Tibial nerve (tissue), 4 donors: Measurements from ENCODE around the gene MPRIP. TPM values are rescaled to one million over a fixed set of nuclear protein-coding genes. Genes with fewer than 3 reads are reported as not detected.
A peak's percentile ranks its signal among the peaks of the same experiment; 100 is the strongest.

Experiments
- DNase-seq, 2 donors: peaks; one replicate each; pipeline ENCODE4 v3.0.0-alpha.2; 2019; ENCODE audit warnings: low spot score in 2 of 2
- H3K27ac ChIP-seq, 4 donors: fragments of 200-600 bp; sonication (generic) in 3 of 4; one replicate each; pipeline ENCODE4 v1.5.1; 2017 to 2019; ENCODE audit warnings: mild to moderate bottlenecking in 1 of 4
- H3K27me3 ChIP-seq, 2 donors: fragments of 200-600 bp; sonication (generic) in 1 of 2; one replicate each; pipeline versions ENCODE4 v1.5.1 to v1.6.0; 2017 to 2019
- H3K36me3 ChIP-seq, 3 donors: fragments of 200-600 bp; sonication (generic); one replicate each; pipeline ENCODE4 v1.5.1; 2018 to 2019
- H3K4me1 ChIP-seq, 4 donors: fragments of 200-600 bp; sonication (generic) in 3 of 4; one replicate each; pipeline ENCODE4 v1.5.1; 2017 to 2019
- H3K4me3 ChIP-seq, 4 donors: fragments of 200-600 bp; sonication (generic) in 3 of 4; one replicate each; pipeline ENCODE4 v1.5.1; 2017 to 2019; ENCODE audit warnings: mild to moderate bottlenecking in 1 of 4, moderate library complexity in 1 of 4
- H3K9me3 ChIP-seq, 4 donors: fragments of 200-600 bp; sonication (generic) in 3 of 4; one replicate each; pipeline ENCODE4 v1.5.1; 2017 to 2019
- EP300 ChIP-seq, 2 donors: sonication (generic); formaldehyde crosslinking; IDR thresholded peaks; one replicate each; pipeline ENCODE4 v1.6.1; 2017; ENCODE audit warnings: antibody characterized with exemption in 2 of 2, mild to moderate bottlenecking in 1 of 2
- POLR2A ChIP-seq, 2 donors: fragments of 450-650 bp; IDR thresholded peaks; one replicate each; pipeline ENCODE4 v1.6.1; 2017; ENCODE audit warnings: antibody characterized with exemption in 2 of 2, mild to moderate bottlenecking in 2 of 2, moderate library complexity in 2 of 2
- WGBS, 2 donors: methylation state at CpG; one replicate each; pipeline ENCODE4 v1.1.5; 2018; 5-methylcytosine and 5-hydroxymethylcytosine counted together
- total RNA-seq, 4 donors: library from RNA; depleted of rRNA; stranded (reverse); fragments of >200 nt; gene quantifications; one replicate each; pipeline ENCODE4 v1.1.0, GENCODE V29; 2016
- TF ChIP-seq, protein P1 (sequence below), 5 experiments: fragments of 200-600 bp in 3 of 5; fragments of 450-650 bp in 2 of 5; sonication (generic) in 3 of 5; IDR thresholded peaks; one replicate each; pipeline ENCODE4 v1.5.1; 2016 to 2019; ENCODE audit warnings: antibody characterized with exemption in 5 of 5, mild to moderate bottlenecking in 3 of 5, moderate library complexity in 2 of 5

Gene MPRIP
- total RNA-seq, 4 donors from 2014 or later = 216 to 291 (median 265) TPM

DNA sequence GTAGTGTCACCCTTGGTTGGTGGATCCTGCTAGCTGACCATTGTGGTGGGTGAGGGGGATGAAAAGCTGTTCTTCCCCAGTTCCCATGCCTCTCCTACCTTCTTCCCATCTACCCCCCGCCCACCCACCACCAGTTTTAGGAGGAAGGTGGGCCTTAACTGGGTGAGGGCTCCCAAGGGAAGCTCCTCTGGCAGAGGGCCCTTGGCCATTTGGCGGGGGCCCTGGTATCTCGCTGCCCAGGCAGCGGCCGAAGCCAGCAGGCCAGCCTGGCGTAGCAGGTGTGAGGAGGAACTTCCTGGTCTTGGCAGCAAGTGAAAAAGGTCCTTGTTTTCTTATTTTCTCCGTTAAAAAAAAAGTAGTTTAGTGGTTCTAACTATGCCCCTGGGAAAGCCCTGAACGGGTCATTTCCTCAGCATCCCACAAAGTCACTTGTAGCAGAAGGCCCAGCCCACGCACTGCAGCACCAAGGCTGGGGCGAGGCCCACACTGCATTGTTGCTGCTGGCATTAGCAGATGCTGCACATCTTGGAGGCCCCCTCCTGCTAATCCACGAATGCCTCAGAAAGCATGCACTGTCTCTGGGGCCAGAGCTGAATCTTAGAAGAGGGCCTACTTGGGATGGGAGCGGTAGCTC, 72.5 kb downstream of the MPRIP start:
- no peaks in the 10 kb centered on the region for H3K9me3 ChIP-seq
- TF ChIP-seq EP300 (IDR thresholded peaks at IDR 0.05) (no peak), POLR2A (IDR thresholded peaks at IDR 0.05) (no peak)
- TF ChIP-seq, protein P1, sequence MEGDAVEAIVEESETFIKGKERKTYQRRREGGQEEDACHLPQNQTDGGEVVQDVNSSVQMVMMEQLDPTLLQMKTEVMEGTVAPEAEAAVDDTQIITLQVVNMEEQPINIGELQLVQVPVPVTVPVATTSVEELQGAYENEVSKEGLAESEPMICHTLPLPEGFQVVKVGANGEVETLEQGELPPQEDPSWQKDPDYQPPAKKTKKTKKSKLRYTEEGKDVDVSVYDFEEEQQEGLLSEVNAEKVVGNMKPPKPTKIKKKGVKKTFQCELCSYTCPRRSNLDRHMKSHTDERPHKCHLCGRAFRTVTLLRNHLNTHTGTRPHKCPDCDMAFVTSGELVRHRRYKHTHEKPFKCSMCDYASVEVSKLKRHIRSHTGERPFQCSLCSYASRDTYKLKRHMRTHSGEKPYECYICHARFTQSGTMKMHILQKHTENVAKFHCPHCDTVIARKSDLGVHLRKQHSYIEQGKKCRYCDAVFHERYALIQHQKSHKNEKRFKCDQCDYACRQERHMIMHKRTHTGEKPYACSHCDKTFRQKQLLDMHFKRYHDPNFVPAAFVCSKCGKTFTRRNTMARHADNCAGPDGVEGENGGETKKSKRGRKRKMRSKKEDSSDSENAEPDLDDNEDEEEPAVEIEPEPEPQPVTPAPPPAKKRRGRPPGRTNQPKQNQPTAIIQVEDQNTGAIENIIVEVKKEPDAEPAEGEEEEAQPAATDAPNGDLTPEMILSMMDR (IDR thresholded peaks at IDR 0.05) = no peak
- H3K4me1 ChIP-seq = peaks cover 3 to 98% (median 56%) of the 10 kb centered on the region in 4 donors
- no peaks in the 10 kb centered on the region for H3K27me3 ChIP-seq
- H3K4me3 ChIP-seq = no peak overlapping the region
- H3K27ac ChIP-seq = peak overlapping the region in 2 of 4 donors; percentile 32 to 84
- DNase-seq = no peak
- H3K36me3 ChIP-seq = no peaks in the 10 kb centered on the region
- WGBS, 2 donors = 34% methylated on average over 12 of the region's 12 CpGs

DNA sequence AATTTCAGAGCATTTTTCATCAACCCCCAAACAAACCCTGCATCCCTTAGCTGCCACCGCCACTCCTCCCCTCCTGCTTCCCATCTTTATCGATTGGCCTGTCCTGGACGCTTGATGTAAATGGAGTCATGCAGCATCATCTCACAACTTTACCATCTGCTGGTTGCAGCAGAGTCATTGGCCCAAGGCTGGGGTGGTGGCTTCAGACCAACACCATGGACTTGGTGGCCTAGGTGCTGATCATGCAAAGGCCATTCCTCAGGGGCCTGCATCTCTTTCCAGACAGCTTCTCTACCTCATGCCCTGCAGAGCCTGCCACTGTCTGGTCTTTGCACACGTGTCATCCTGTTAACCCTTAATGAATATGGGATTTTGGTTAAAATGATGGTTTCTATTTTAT, 73.4 kb downstream of the MPRIP start:
- H3K4me3 ChIP-seq = no peak overlapping the region
- H3K27ac ChIP-seq = peak overlapping the region in 1 of 4 donors; percentile 84
- no peak for DNase-seq
- H3K36me3 ChIP-seq = no peaks in the 10 kb centered on the region
- H3K4me1 ChIP-seq = peaks cover 3 to 98% (median 56%) of the 10 kb centered on the region in 4 donors
- H3K9me3 ChIP-seq = no peaks in the 10 kb centered on the region
- TF ChIP-seq, protein P1 (IDR thresholded peaks at IDR 0.05) = no peak
- TF ChIP-seq EP300 (IDR thresholded peaks at IDR 0.05) (no peak), POLR2A (IDR thresholded peaks at IDR 0.05) (no peak)
- no peaks in the 10 kb centered on the region for H3K27me3 ChIP-seq
- WGBS, 2 donors = 80 to 81% methylated on average over 4 of the region's 4 CpGs

DNA sequence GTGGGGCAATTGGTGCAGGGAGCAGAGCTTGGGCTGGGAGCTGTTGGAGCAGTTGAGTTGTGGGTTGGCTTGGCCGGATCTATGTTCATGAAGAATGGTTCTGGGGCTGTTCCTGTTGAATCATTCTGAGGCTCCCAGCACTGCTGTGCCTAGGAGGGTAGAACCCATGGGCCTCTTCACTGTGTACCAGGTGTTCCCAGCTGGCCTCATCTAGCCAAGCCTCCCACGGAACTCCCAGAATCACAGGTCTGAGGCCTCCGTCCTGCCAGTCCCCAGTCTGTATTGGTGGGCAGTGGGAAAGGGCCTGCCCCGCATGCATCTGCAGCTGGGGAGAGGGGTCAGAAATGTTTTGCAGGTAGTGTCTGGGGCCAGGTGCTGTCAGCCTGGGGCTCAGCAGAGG, 74.1 kb downstream of the MPRIP start:
- H3K27ac ChIP-seq = no peak overlapping the region
- H3K36me3 ChIP-seq = no peaks in the 10 kb centered on the region
- no peak overlapping the region for H3K4me3 ChIP-seq
- H3K27me3 ChIP-seq = no peaks in the 10 kb centered on the region
- TF ChIP-seq POLR2A (IDR thresholded peaks at IDR 0.05) (no peak), EP300 (IDR thresholded peaks at IDR 0.05) (no peak)
- TF ChIP-seq, protein P1 (IDR thresholded peaks at IDR 0.05) = no peak
- peaks cover 3 to 98% (median 55%) of the 10 kb centered on the region in 4 donors for H3K4me1 ChIP-seq
- WGBS, 2 donors = 88 to 93% methylated on average over 4 of the region's 4 CpGs
- no peaks in the 10 kb centered on the region for H3K9me3 ChIP-seq
- no peak for DNase-seq

DNA sequence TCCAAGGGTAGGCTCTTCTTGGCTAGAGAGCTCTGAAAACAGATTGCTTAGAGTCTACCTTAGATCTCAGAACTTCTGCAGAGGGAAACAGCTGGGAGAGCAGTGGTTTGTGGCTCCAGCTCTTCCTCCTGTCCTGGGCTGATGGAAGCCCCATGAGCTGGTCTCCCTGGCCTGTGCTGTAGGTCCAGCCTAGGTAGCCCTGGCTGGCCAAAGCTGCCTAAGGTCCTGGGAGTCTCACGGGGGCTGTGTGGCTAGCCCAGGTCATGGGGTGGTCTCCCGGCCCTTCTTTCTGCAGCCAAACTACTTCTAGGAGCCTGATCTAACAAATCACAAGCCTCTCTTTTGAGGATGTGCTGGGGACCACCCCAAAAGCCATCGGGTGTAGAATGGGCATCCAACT, 75.7 kb downstream of the MPRIP start:
- H3K4me1 ChIP-seq = peaks cover 3 to 88% (median 53%) of the 10 kb centered on the region in 4 donors
- WGBS, 2 donors = 86 to 96% methylated on average over 3 of the region's 3 CpGs
- no peak for DNase-seq

DNA sequence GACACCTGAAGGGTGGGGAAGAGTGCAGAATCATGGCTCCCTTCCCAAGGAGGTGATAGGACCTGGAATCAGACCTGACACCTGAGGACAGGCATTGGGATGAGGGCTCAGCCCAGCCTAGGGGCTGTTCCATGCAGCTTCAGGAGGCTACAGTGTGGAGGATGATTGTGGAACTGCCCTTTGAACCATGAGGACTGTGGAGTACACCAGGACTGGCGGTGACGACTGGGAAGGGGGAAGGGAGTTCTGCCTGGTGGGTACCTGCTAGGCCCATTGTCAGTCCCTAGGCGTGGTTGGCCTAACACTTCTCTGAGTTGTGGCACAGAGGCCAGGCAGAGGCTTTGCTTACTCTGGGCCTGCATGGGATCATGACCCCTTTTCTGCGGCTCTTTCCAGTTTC, 76.1 kb downstream of the MPRIP start:
- Histone ChIP-seq H3K4me3 (no peak overlapping the region), H3K27me3 (no peaks in the 10 kb centered on the region), H3K27ac (peak overlapping the region in 3 of 4 donors; percentile 47 to 70 (median 51)), H3K36me3 (no peaks in the 10 kb centered on the region), H3K4me1 (peaks cover 3 to 85% (median 55%) of the 10 kb centered on the region in 4 donors), H3K9me3 (no peaks in the 10 kb centered on the region)
- TF ChIP-seq EP300 (IDR thresholded peaks at IDR 0.05) (no peak), POLR2A (IDR thresholded peaks at IDR 0.05) (no peak)
- TF ChIP-seq, protein P1 (IDR thresholded peaks at IDR 0.05) = no peak
- no peak for DNase-seq
- WGBS, 2 donors = 70 to 89% methylated on average over 2 to 4 of the region's 4 CpGs

More for the DNA sequence above, 75.7 kb downstream of the MPRIP start:
- H3K27ac ChIP-seq = peak overlapping the region in 2 of 4 donors; percentile 34 to 47
- no peaks in the 10 kb centered on the region for H3K36me3 ChIP-seq
- no peaks in the 10 kb centered on the region for H3K27me3 ChIP-seq
- H3K4me3 ChIP-seq = no peak overlapping the region
- no peaks in the 10 kb centered on the region for H3K9me3 ChIP-seq
- no peak for TF ChIP-seq POLR2A (IDR thresholded peaks at IDR 0.05)
- no peak for TF ChIP-seq EP300 (IDR thresholded peaks at IDR 0.05)
- TF ChIP-seq, protein P1 (IDR thresholded peaks at IDR 0.05) = no peak
